T1000 (cell line): ENCODE measurements around the gene TSC22D2.
"Not testable (repeated sequence)": the region's sequence is repeated elsewhere in the genome, so short reads cannot be mapped to it uniquely, and the experiment has no call there.

Source experiments
- DNase-seq: peaks from one replicate; lab custom pipeline; 2025; ENCODE audit warnings: mixed read lengths; lab: John Stamatoyannopoulos, UW

Gene TSC22D2

DNA sequence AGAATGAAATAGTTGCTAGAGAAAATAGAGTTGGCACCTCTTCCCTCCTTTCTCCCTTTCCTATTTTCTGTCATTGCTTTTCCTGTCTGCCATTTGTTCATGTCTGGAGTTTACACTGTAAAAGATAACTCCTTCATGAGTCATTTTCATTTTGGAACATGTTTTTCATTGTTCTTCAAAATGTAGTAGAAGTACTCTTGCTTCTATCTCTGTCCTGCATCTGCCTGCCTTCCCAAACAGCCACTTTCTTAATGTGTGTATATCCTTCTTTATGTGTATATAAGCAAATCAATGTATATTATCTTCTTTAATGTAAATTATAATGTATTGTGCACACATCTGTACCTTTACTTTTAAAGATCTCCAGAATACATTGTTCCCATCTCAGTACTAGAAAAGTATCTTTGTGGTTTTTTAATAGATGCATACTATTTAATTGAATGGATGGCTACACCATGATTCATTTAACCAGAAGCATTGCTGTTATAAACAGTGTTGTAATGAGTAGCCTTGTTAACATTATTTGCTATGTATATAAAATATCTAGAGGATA is 41.1 kb downstream of the TSC22D2 start:
- no peak for DNase-seq

GRCh38 chr3:150450916-150451315 is 42.8 kb downstream of the TSC22D2 start:
- DNase-seq: no peak

DNA sequence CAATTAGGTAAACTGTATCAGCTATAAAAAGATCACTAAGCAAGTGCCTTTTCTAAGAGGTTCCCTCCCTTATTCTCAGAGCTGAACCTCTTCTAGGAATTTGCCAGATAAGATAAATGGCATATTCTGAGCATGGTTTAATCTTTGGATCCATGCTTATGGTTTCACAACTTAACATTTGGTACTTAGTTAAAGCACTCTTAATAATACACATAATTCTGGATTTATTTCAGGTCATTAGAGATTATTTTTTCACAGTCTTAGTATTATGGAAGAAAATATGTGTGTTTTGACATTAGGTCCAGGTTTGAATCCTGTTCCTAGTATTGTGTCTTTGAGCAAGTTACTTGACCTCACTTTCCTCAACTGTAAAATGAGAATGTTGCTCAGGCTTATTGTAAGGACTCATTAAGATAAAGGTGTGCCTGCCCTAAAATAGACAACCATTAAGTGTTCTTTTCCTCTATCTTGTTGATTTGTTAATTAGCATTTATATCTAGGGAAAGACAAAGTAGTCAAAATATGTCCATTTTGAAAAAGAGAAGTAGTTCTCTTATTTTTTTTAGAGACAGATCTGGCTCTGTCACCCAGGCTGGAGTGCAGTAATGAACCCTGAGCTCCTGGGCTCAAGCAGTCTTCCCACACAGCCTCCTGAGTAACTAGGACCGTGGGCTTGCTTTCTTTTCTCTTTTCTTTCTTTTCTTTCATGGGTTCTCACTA is 43.4 kb downstream of the TSC22D2 start:
- DNase-seq: no peak

DNA sequence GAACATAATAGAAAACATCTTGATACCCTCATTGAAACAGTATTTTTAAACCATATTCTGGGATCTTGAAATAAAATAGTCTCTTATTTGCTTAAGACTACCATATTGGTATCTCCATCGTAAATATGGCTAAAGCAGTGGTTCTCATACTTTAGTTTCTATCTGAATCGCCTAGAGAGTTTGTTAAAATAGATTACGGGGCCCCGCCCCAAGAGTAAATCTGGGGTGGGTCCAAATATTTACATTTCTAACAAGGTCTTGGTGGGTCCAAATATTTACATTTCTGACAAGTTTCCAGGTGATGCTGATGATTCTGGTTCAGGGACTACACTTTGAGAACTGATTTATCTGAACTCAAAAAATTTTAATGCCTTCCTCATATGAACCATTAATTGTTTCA is 45.3 kb downstream of the TSC22D2 start:
- DNase-seq: no peak

- no peak for DNase-seq
Measured at GRCh38 chr3:150454085-150454484, 46.0 kb downstream of the TSC22D2 start.

- no peak for DNase-seq
Measured at GRCh38 chr3:150454622-150455021, 46.5 kb downstream of the TSC22D2 start.

- DNase-seq: no peak
Measured at GRCh38 chr3:150455341-150455740, 47.2 kb downstream of the TSC22D2 start.

DNA sequence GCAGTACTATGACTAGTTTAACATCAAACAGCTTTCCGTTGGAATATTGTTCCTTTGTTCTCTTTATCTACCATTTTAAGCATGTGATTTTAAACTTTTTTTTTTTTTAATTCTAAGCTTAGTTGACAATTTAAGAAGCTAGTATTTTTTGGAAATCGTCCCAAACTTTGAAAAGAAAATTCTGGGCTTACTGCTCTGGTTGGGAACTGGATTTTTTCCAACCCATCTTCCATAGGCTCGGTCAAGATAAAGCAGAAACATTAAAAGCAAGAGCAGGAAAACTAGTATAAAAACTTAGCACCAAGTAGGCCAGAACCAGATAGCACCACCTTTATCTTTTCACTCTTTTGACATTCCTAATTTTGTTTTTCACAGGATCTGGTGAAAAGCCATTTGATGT is 49.9 kb downstream of the TSC22D2 start:
- no peak for DNase-seq

GRCh38 chr3:150460484-150460883 is 52.4 kb downstream of the TSC22D2 start:
- no peak for DNase-seq

DNA sequence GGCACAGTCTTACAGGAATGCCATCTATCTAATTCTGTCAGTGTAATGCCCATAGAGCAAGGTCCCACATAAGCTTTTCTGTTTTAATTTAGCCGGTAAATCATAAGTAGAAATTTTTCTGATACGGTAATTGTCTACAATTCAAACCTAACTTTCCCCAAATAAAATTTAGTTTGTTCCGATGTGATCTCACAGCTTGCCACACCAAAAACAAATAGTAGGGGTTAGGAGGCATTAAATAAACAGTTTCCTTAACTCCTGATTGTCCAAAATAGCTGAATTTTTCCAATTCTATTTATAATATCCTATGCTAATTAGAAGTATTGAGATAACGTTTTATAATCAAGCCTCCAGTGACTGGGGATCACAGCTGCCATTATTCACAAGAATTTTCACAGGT is 53.3 kb downstream of the TSC22D2 start:
- DNase-seq: no peak

DNA sequence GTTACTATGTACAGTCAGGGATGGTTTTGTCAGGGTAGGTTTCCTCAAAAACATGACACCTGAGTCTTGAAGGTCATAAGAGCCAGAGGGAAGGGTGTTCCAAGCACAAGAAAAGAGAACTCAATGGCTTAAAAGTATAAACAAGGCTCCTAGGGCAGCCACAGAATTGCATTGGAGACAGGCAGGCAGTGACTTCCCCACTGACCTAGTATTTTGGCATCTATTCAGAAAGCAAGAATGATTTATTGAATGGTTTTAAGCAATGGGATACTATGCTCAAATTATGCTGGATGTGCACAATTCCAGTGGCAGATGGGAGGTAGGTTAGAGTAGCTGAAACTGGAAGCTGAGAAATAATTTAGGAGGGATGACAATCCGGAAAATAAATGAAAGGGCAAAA is 54.0 kb downstream of the TSC22D2 start:
- no peak for DNase-seq

- DNase-seq: no peak
Measured at GRCh38 chr3:150464684-150465083, 56.6 kb downstream of the TSC22D2 start.

- no peak for DNase-seq
Measured at GRCh38 chr3:150467381-150467780, 59.3 kb downstream of the TSC22D2 start.

GRCh38 chr3:150469031-150469930 is 61.2 kb downstream of the TSC22D2 start:
- DNase-seq: peak; percentile 80

DNA sequence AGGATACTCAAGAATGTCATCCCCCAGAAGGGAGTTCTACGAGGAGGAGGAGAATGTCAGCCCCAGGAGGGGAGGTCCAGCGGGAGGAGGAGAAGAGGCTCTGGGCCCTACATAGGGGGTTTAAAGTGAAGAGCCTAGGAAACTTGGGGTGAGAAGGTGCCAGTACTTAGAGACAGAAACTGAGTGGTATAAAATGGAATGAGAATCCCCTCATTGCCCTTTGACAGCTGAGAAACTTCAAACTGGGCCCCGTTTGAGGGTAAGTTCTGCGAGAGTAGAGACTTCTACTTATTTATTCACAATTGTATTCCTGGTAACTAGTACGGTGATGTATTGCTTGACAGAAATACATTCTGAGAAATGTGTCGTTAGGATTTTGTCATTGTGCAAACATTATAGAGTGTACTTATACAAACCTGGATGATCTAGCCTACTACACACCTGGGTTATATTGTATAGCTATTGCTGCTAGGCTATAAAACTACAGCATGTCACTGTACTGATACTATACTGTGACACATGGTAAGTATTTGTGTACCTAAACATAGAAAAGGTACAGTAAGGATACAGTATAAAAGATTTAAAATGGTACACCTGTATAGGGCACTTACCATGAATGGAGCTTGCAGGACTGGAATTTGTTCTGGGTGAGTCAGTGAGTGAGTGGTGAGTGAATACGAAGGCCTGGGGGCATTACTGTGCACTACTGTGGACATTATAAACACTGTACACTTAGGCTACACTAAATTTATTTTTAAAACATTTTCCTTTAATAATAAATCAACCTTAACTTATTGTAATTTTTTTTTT is 62.0 kb downstream of the TSC22D2 start:
- DNase-seq: no peak

- no peak for DNase-seq
Measured at GRCh38 chr3:150472421-150472820, 64.3 kb downstream of the TSC22D2 start.

DNA sequence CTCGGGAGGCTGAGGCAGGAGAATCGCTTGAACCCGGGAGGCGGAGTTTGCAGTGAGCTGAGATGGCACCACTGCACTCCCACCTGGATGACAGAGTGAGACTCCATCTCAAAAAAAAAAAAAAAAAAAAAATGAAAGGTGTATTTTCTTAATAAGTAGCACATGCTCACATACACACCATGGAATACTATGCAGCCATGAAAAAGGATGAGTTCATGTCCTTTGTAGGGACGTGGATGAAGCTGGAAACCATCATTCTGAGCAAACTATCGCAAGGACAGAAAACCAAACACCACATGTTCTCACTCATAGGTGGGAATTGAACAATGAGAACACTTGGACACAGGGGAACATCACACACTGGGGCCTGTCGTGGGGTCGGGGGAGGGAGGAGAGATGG is 65.1 kb downstream of the TSC22D2 start:
- DNase-seq: not testable (repeated sequence)

DNA sequence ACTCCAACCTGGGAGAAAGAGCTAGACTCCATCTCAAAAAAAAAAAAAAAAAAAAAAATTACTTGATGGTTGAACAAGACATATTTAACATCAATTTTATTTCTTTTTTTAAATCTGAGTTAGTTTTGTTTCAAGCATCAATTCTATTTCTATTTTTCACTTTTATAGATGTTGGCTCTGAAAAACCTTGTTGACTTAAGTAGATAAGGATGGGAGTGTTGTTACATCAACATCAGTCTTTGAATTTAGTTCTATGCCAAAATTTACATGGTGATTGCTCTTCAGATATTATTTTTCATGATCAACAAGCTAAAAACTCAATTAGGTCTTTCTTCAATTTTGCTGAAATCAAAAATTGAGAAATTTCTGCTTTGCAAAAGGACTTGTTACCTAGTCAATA is 71.3 kb downstream of the TSC22D2 start:
- no peak for DNase-seq

DNA sequence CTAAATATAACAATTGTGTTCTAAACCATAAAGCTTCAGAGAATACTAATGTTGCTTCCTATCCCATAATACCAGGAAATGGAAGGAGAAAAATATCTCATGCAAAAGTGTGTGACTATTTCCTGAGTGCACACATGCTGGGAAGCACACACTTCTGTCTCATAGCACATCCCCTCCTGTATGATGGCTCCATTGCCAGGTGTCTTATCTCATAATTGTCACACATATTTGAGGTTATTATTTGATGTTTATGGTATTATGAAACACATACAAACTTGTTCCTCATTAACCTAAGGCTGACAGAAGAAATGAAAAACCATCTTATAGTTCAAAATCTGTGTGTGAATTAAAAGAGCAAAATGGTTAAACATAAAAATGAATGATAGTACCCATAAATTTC is 72.8 kb downstream of the TSC22D2 start:
- DNase-seq: no peak

GRCh38 chr3:150483226-150483625 is 75.1 kb downstream of the TSC22D2 start:
- DNase-seq: no peak

DNA sequence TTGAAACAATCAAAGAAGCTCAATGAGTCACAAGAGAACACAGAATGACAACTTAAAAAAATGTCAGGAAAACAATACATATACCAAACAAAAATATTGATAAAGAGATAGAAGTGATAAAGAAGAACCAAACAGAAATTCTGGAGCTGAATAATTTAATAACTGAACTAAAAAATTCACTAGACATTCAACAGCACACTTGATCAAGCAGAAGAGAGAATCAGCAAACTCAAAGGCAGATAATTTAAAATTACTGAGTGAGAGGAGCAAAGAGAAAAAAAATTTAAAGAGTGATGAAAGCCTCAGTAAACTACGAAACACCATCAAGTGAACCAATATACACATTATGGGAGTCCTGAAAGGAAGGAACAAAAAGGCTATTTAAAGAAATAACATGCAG is 76.3 kb downstream of the TSC22D2 start:
- DNase-seq: no peak

DNA sequence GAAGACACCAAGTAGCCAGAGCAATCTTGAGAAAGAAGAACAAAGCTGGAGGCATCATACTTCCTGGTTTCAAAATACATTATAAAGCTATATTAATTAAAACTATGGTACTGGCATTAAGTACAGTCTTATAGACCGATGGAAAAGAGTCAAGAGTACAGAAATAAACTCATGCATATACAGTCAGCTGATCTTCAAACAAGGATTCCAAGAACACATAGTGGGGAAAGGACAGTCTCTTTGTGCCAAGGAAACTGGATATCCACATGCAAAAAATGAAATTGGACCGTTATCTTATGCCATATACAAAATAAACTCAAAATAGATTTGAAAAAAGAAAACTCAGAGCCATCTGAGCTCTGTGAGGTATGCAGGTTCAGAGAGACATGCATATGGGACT is 80.8 kb downstream of the TSC22D2 start:
- DNase-seq: no peak
